ENCODE measurements around the gene COG6. TPM values are rescaled to one million over a fixed set of nuclear protein-coding genes. Genes with fewer than 3 reads are reported as not detected.

Gene COG6
- total and polyA plus RNA-seq, 2 of the 8 experiments (the other 6 are each of a cell fraction or from before 2014, with no cell fraction given), result 8.8 to 22.3 TPM

- TF ChIP-seq SP4 (IDR thresholded peaks at IDR 0.05; ENCODE audit: low read length), result no peak
- TF ChIP-seq NRF1 (IDR thresholded peaks at IDR 0.05; ENCODE audit: low read depth, low read length), result no peak
- no peak for TF ChIP-seq CBX5 (IDR thresholded peaks at IDR 0.05; ENCODE audit: low read depth, low read length)
- TF ChIP-seq ASH2L (IDR thresholded peaks at IDR 0.05; ENCODE audit: low read length), result no peak
- TF ChIP-seq MAFK (IDR thresholded peaks at IDR 0.05; ENCODE audit: low read depth, low read length), result no peak
- no peak for TF ChIP-seq TCF12 (IDR thresholded peaks at IDR 0.05; ENCODE audit: low read depth, low read length)
- no peak for TF ChIP-seq GABPA (IDR thresholded peaks at IDR 0.05; ENCODE audit: borderline replicate concordance, insufficient read depth, low read length)
- no peak for TF ChIP-seq TAF7 (optimal IDR thresholded peaks at IDR 0.05; ENCODE audit: borderline replicate concordance, low read depth, low read length)
- no peak for TF ChIP-seq CTBP2 (IDR thresholded peaks at IDR 0.05; ENCODE audit: borderline replicate concordance, insufficient read depth, insufficient read length, low read length)
- TF ChIP-seq RBBP5 (IDR thresholded peaks at IDR 0.05; ENCODE audit: borderline replicate concordance, low read depth, low read length), result no peak
- no peak for TF ChIP-seq RNF2 (IDR thresholded peaks at IDR 0.05; ENCODE audit: borderline replicate concordance, low read depth, low read length, missing control alignments, poor library complexity, severe bottlenecking)
- no peak for TF ChIP-seq TBP (IDR thresholded peaks at IDR 0.05; ENCODE audit: low read depth, low read length)
- TF ChIP-seq YY1 (IDR thresholded peaks at IDR 0.05; ENCODE audit: low read depth, low read length), result no peak
- no peaks in the 10 kb centered on the region for H3K9me3 ChIP-seq (ENCODE audit: insufficient read depth in 2 of 2, low read depth in 1 of 2, low read length in 1 of 2)
- H4K91ac ChIP-seq (replicated peaks; ENCODE audit: insufficient read length, low read length), result no peak overlapping the region
- no peaks in the 10 kb centered on the region for H3K27me3 ChIP-seq (replicated peaks in 1 of 4; ENCODE audit: control insufficient read depth in 3 of 4, extremely low read depth in 1 of 4, insufficient read depth in 3 of 4, low read length in 3 of 4)
- peaks cover 3 to 18% (median 6%) of the 10 kb centered on the region in 4 experiments; a peak in 6 of 8 replicates for H3K36me3 ChIP-seq (ENCODE audit: control insufficient read depth in 2 of 4, insufficient read depth in 4 of 4, low read length in 3 of 4)
- H2BK20ac ChIP-seq (ENCODE audit: low read length), result no peak overlapping the region
- H2BK120ac ChIP-seq (replicated peaks; ENCODE audit: low read depth, low read length), result no peak overlapping the region
- H2AFZ ChIP-seq (ENCODE audit: low read length), result no peak overlapping the region
- WGBS, 2 experiments (ENCODE audit: extremely low coverage in 1 of 2, insufficient coverage in 1 of 2, insufficient read length in 1 of 2, insufficient replicate concordance in 2 of 2, low coverage in 1 of 2, low lambda C conversion rate in 2 of 2, missing lambda C conversion rate in 1 of 2), result 79% methylated on average over 2 of the region's 2 CpGs; no CpG with 5 or more reads in 1 of the 2 experiments
- no peak overlapping the region for H2BK12ac ChIP-seq (ENCODE audit: low read depth, low read length)
- H2BK5ac ChIP-seq (ENCODE audit: low read depth, low read length), result no peak overlapping the region
- FAIRE-seq, result no peak
- no peak overlapping the region for H3K4me3 ChIP-seq (ENCODE audit: extremely low read depth in 1 of 4, insufficient read depth in 2 of 4, low read depth in 3 of 4, low read length in 4 of 4)
- H2BK15ac ChIP-seq (ENCODE audit: low read length), result no peak overlapping the region
- no peak for DNase-seq (ENCODE audit: low read depth in 1 of 2, low spot score in 2 of 2)
- H3K9ac ChIP-seq (replicated peaks in 1 of 4; ENCODE audit: extremely low read depth in 1 of 4, low read depth in 3 of 4, low read length in 3 of 4), result peak overlapping the region in 1 of 4 experiments; percentile 49; a peak in 1 of 7 replicates
- H2AK5ac ChIP-seq (ENCODE audit: low read depth, low read length), result no peak overlapping the region
- no peak overlapping the region for H3K56ac ChIP-seq (replicated peaks; ENCODE audit: insufficient read length, low read depth, low read length)
- H3K4me2 ChIP-seq (ENCODE audit: insufficient read depth in 1 of 2, low read depth in 2 of 2, low read length in 2 of 2), result no peak overlapping the region
- H3K4ac ChIP-seq (replicated peaks; ENCODE audit: insufficient read length, low read depth, low read length), result no peak overlapping the region
- no peaks in the 10 kb centered on the region for H3K79me2 ChIP-seq (ENCODE audit: control insufficient read depth in 1 of 2, insufficient read depth in 2 of 2, low read length in 2 of 2)
- POLR2A ChIA-PET (ENCODE audit: partially characterized antibody), result no interaction called here
- CTCF ChIA-PET (ENCODE audit: partially characterized antibody), result interaction anchor here (0.6 to 1.8 kb wide), 7 partner anchors 10 to 1000 kb away, joined by 3 to 4 read pairs (median 3); no protein-coding TSS in a partner anchor
- H3K27ac ChIP-seq (ENCODE audit: low read depth, low read length), result no peak overlapping the region
- no peaks in the 10 kb centered on the region for H4K20me1 ChIP-seq (replicated peaks in 1 of 2; ENCODE audit: control insufficient read depth in 1 of 2, insufficient read depth in 2 of 2, low read length in 2 of 2)
- no peaks in the 10 kb centered on the region for H3K4me1 ChIP-seq (replicated peaks in 1 of 4; ENCODE audit: control insufficient read depth in 3 of 4, insufficient read depth in 4 of 4, low read length in 3 of 4)
- H3K23ac ChIP-seq (ENCODE audit: insufficient read length), result no peak overlapping the region
- no peaks in the 10 kb centered on the region for H3K79me1 ChIP-seq (ENCODE audit: low read depth, low read length)
- no peak overlapping the region for H4K5ac ChIP-seq (ENCODE audit: insufficient read length, low read depth, low read length)
- no peak overlapping the region for H3K14ac ChIP-seq (ENCODE audit: insufficient read length)
- H4K8ac ChIP-seq (ENCODE audit: extremely low read depth, insufficient read depth, low read length), result no peak overlapping the region
- no peaks in the 10 kb centered on the region for H3K23me2 ChIP-seq (ENCODE audit: low read depth, low read length)
- H3K18ac ChIP-seq (ENCODE audit: extremely low read depth, low read length), result no peak overlapping the region
These were observed 27.3 kb downstream of the COG6 start for GRCh38 chr13:39682788-39683187.
